GM12801 (cell line): ENCODE results near the gene COL4A4.

Experiments
- TF ChIP-seq, protein P1 (sequence below): IDR thresholded peaks from one replicate; pipeline ENCODE4 v1.5.1; 2011; ENCODE audit warnings: control low read depth; ENCODE audit not compliant: insufficient read length; ENCODE audit errors: extremely low read depth

COL4A4 gene

DNA sequence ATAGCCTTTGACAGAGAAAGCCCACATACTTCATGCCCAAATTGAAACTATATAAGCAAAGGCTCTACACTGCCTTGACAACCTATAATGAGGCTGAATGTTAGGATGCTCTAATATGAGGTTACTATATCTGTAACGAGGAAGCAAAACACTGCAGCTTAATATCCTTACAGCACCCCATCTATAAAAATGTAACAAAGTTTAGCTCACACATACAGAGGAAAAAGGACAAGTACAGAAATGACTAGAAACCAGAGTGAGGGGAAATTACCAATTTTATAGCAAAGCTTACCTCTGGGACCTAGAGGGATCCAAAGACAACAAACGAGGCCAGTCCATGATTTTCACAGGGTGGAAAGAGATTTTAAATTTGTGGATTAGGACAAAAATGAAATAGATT lies 138.5 kb downstream of the COL4A4 start:
- TF ChIP-seq, protein P1, sequence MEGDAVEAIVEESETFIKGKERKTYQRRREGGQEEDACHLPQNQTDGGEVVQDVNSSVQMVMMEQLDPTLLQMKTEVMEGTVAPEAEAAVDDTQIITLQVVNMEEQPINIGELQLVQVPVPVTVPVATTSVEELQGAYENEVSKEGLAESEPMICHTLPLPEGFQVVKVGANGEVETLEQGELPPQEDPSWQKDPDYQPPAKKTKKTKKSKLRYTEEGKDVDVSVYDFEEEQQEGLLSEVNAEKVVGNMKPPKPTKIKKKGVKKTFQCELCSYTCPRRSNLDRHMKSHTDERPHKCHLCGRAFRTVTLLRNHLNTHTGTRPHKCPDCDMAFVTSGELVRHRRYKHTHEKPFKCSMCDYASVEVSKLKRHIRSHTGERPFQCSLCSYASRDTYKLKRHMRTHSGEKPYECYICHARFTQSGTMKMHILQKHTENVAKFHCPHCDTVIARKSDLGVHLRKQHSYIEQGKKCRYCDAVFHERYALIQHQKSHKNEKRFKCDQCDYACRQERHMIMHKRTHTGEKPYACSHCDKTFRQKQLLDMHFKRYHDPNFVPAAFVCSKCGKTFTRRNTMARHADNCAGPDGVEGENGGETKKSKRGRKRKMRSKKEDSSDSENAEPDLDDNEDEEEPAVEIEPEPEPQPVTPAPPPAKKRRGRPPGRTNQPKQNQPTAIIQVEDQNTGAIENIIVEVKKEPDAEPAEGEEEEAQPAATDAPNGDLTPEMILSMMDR, result no peak

GRCh38 chr2:227022608-227023007 lies 141.4 kb downstream of the COL4A4 start:
- TF ChIP-seq, protein P1, result no peak

DNA sequence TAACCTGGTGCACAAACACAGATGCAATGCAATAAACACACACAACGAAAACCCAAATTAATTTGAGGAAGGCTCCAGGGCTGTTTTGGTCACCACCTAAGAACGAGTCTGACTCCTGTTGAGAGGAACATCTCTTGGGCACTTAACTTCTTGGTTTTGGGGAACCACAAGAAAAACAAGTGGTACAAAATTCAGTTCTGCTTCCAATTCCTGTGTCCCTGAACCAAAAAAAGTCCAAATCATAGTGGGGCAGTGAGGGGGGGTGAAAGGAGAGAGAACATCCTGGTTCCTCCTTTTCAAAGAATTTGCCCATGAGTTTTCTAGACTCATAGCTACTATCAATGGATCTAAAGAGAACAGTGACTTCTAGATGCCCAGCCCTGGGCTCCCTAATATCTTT lies 143.6 kb downstream of the COL4A4 start:
- TF ChIP-seq, protein P1, result no peak

DNA sequence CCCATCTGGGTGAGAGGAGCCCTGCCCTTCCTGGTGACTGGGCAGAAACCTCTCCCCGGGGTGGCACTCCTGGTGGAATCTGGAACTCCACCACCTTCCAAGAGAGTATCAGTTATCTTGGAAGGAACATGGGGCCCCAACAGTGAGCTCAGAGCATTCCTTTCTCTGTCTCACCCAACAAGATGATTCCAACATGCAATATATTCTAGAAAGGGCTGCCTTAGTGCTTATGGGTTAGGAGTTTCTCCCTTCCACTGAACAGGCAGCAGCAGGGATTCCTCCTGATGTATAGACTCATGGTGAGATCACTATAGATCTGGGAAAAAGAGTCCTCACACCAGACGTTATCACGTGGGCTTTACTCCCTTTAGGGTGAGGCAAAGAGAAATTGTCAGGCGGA lies 147.1 kb downstream of the COL4A4 start:
- TF ChIP-seq, protein P1, result no peak

GRCh38 chr2:227013881-227014280 lies 150.1 kb downstream of the COL4A4 start:
- TF ChIP-seq, protein P1, result no peak

DNA sequence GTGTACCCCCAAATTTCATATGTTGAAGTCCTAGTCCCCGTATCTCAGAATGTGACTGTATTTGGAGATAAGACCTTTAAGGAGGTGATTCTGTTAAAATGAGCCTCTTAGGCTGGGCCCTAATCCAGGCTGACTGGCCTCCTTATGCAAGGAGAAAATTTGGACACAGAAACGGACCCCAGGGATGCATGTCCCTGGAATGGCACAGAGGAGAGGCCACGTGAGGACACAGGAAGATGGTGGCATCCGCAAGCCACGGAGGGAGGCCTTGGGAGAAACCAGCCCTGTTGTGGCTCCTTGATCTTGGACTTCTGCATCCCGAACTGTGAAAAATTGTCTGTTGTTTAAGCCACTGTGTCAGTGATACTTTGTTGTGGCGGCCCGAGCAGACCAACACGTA lies 150.7 kb downstream of the COL4A4 start:
- TF ChIP-seq, protein P1, result no peak

- TF ChIP-seq, protein P1, result no peak
Observed at GRCh38 chr2:227010433-227010832, 153.6 kb downstream of the COL4A4 start.

DNA sequence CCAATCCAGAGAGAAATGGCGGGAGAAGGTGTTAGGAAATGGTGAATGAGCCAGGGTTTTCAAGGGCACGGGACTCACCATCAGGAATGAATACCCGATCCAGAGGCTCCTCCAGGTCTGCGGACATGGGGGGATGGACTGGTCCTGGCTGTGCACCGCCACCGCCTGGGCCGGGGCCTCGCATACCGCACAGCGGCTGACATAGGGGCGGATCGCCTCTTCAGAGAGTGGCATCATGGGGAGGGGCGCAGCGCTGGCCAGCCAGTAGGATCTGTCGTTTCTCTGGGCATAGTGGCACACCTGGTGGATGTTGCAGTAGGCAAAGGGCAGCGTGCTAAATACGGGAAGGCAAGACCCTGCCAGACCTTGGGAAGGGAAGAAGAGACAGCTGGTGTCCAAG lies 156.1 kb downstream of the COL4A4 start:
- TF ChIP-seq, protein P1, result no peak
